NT2/D1 (cell line): ENCODE results near the gene GAA.
"Not testable (repeated sequence)": the region's sequence is repeated elsewhere in the genome, so short reads cannot be mapped to it uniquely, and the experiment has no call there.

ENCODE experiments used
- DNase-seq: peaks from one replicate; pipeline ENCODE4 v3.0.0-alpha.2; 2011; ENCODE audit warnings: low read depth, low spot score
- H3K27me3 ChIP-seq: 2 replicates; pipeline ENCODE4 v1.6.0; 2011; ENCODE audit warnings: mild to moderate bottlenecking; ENCODE audit not compliant: insufficient read length, insufficient read depth
- H3K36me3 ChIP-seq: 2 replicates; pipeline ENCODE4 v1.6.1; 2011; ENCODE audit warnings: mild to moderate bottlenecking, low read length, mixed read lengths; ENCODE audit not compliant: insufficient read depth, insufficient read length
- H3K4me1 ChIP-seq: 2 replicates; pipeline ENCODE4 v1.5.1; 2011; ENCODE audit not compliant: insufficient read depth, insufficient read length
- H3K4me3 ChIP-seq: 2 replicates; pipeline ENCODE4 v1.5.1; 2011; ENCODE audit warnings: low read depth; ENCODE audit not compliant: insufficient read length
- H3K9ac ChIP-seq: 2 replicates; pipeline ENCODE4 v1.6.0; 2011; ENCODE audit warnings: low read depth; ENCODE audit not compliant: insufficient read length
- H3K9me3 ChIP-seq: 2 replicates; pipeline ENCODE4 v1.5.1; 2011; ENCODE audit warnings: mild to moderate bottlenecking, low read length; ENCODE audit not compliant: insufficient read depth
- SUZ12 ChIP-seq: IDR thresholded peaks from 2 replicates; pipeline ENCODE4 v1.6.1; 2011; ENCODE audit not compliant: insufficient read length, insufficient read depth; ENCODE audit errors: extremely low read depth
- YY1 ChIP-seq: IDR thresholded peaks from 2 replicates; pipeline ENCODE4 v1.6.1; 2011; ENCODE audit not compliant: insufficient read length, insufficient read depth
- ZNF274 ChIP-seq: IDR thresholded peaks from 2 replicates; pipeline ENCODE4 v1.6.1; 2011; ENCODE audit warnings: mild to moderate bottlenecking, low read depth, low read length

GAA gene

DNA sequence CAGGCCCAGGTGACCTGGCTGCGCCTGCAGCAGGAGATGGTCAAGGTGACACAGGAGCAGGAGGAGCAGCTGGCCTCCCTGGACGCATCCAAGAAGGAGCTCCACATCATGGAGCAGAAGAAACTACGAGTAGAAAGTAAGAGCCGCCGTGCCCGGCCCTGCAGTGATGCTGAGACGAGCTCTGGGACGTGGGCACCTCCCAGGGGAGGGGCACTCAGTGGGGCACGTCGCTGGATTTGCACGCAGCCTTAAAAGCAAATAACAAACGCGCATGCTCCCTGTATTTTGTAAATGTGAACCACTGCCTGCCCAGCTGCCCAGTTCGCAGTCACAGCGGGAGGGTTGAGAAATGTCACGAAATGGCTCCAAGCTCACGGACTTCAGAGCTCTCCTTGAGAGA, 15.3 kb upstream of the GAA start:
- Histone ChIP-seq H3K36me3 (no peaks in the 10 kb centered on the region), H3K9me3 (no peaks in the 10 kb centered on the region), H3K9ac (no peak overlapping the region), H3K4me1 (peaks cover 8% of the 10 kb centered on the region), H3K27me3 (no peaks in the 10 kb centered on the region), H3K4me3 (no peak overlapping the region)
- TF ChIP-seq ZNF274 (no peak), YY1 (no peak), SUZ12 (no peak)
- no peak for DNase-seq

DNA sequence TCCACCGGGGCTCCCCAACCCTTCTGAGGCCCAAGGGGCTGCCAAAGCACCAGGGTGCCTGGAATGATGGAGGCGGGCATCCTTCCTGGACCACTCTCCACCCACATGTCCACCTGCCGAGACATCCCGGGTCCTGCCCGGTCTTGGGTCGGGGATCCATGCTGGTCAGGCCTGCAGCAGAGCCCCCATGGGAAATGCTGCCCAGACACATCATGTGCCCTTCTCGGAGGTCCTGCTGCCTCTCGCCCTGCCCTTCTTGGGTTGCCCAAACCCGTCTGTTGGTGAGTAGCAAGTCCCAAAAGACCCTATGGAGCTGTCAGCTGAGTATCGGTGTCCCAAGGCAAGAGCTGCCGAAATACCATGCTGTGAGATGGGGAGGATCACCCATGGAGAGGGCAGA, 14.8 kb upstream of the GAA start:
- H3K27me3 ChIP-seq: no peaks in the 10 kb centered on the region
- no peak for DNase-seq
- TF ChIP-seq SUZ12: no peak
- no peak for TF ChIP-seq ZNF274
- TF ChIP-seq YY1: no peak
- no peak overlapping the region for H3K9ac ChIP-seq
- H3K36me3 ChIP-seq: no peaks in the 10 kb centered on the region
- no peaks in the 10 kb centered on the region for H3K9me3 ChIP-seq
- peaks cover 8% of the 10 kb centered on the region for H3K4me1 ChIP-seq
- H3K4me3 ChIP-seq: no peak overlapping the region

- Histone ChIP-seq H3K9me3 (no peaks in the 10 kb centered on the region), H3K4me1 (peaks cover 8% of the 10 kb centered on the region), H3K27me3 (no peaks in the 10 kb centered on the region), H3K4me3 (no peak overlapping the region), H3K36me3 (no peaks in the 10 kb centered on the region), H3K9ac (no peak overlapping the region)
- DNase-seq: no peak
- TF ChIP-seq ZNF274: no peak
- no peak for TF ChIP-seq YY1
- TF ChIP-seq SUZ12: no peak
Measured at GRCh38 chr17:80087346-80088265, 13.8 kb upstream of the GAA start.

DNA sequence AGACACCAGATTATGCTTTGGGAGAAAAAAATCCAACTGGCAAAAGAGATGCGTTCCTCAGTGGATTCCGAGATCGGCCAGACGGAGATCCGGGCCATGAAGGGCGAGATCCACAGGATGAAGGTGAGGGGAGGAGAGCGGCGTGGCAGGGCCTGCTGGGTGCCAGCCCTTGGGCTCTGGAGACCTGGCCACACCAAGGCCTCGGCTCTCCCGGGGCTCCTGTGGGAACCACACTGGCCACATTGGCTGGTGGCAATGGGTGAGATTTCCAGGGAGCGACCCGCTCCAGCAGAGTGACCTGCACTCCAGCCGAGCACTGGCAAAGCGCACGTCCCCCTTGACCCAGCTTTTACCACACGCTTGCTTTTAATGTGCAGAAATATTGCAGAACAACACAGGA, 11.6 kb upstream of the GAA start:
- Histone ChIP-seq H3K9me3 (no peaks in the 10 kb centered on the region), H3K9ac (no peak overlapping the region), H3K4me3 (no peak overlapping the region), H3K4me1 (peaks cover 8% of the 10 kb centered on the region), H3K27me3 (no peaks in the 10 kb centered on the region), H3K36me3 (no peaks in the 10 kb centered on the region)
- DNase-seq: no peak
- TF ChIP-seq YY1: no peak
- no peak for TF ChIP-seq ZNF274
- TF ChIP-seq SUZ12: no peak

DNA sequence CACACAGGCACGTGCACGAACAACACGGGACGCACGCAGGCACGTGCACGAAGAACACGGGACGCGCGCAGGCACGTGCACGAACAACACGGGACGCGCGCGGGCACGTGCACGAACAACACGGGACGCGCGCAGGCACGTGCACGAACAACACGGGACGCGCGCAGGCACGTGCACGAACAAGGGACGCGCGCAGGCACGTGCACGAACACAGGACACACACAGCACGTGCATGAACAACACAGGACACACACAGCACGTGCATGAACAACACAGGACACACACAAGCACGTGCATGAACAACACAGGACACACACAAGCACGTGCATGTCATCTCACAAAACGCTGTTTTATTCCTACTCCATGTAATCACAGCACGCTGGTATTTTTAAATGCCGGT, 11.2 kb upstream of the GAA start:
- not testable (repeated sequence) for H3K4me3 ChIP-seq, H3K4me1 ChIP-seq, H3K9me3 ChIP-seq, H3K36me3 ChIP-seq, H3K9ac ChIP-seq, DNase-seq, H3K27me3 ChIP-seq

GRCh38 chr17:80091376-80091775, 10.0 kb upstream of the GAA start:
- peaks cover 8% of the 10 kb centered on the region for H3K4me1 ChIP-seq
- H3K27me3 ChIP-seq: no peaks in the 10 kb centered on the region
- H3K9ac ChIP-seq: no peak overlapping the region
- DNase-seq: no peak
- H3K9me3 ChIP-seq: no peaks in the 10 kb centered on the region
- no peaks in the 10 kb centered on the region for H3K36me3 ChIP-seq
- TF ChIP-seq YY1 (no peak), SUZ12 (no peak), ZNF274 (no peak)
- H3K4me3 ChIP-seq: no peak overlapping the region

DNA sequence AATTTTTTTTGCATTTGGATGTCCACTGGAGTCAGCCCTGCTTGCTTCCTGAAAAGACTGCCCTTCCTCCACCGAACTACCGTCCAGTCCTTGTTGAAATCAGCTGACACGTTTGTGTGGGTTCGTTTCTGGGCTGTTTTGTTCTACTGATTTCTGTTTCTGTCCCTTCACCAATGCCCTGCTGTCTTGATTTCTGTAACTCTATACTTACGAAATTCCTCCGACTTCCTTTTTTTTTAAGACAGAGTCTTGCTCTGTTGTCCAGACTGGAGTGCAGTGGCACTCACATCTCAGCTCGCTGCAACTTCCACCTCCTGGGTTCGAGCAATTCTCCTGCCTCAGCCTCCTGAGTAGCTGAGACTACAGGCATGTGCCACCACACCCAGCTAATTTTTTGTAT, 8.4 kb upstream of the GAA start:
- TF ChIP-seq YY1 (no peak), SUZ12 (no peak), ZNF274 (no peak)
- Histone ChIP-seq H3K4me3 (no peak overlapping the region), H3K36me3 (no peaks in the 10 kb centered on the region), H3K9ac (no peak overlapping the region), H3K4me1 (peaks cover 13% of the 10 kb centered on the region), H3K27me3 (no peaks in the 10 kb centered on the region), H3K9me3 (no peaks in the 10 kb centered on the region)
- DNase-seq: no peak
